ENCODE data around the gene COL1A2. TPM values are rescaled to one million over a fixed set of nuclear protein-coding genes. Genes with fewer than 3 reads are reported as not detected.

COL1A2 gene
- total RNA-seq, 1 experiment from 2014 or later, result 42.1 TPM

GRCh38 chr7:94445696-94446194, 51.0 kb downstream of the COL1A2 start:
- peaks cover 0 to 1% of the 10 kb centered on the region in 2 experiments; a peak in 1 of 4 replicates for H3K4me1 Mint-ChIP-seq
- H2BK15ac ChIP-seq (ENCODE audit: low read depth, low read length), result no peak overlapping the region
- no peaks in the 10 kb centered on the region for H4K20me1 ChIP-seq (ENCODE audit: control insufficient read depth, insufficient read depth, insufficient read length)
- H2BK20ac ChIP-seq (ENCODE audit: low read depth, low read length, poor library complexity, severe bottlenecking), result no peak overlapping the region
- H2AFZ ChIP-seq (ENCODE audit: low read length), result no peak overlapping the region
- no peaks in the 10 kb centered on the region for H3K27me3 Mint-ChIP-seq (ENCODE audit: low read depth)
- no peak overlapping the region for H3K14ac ChIP-seq (ENCODE audit: insufficient read depth, low read length)
- no peak overlapping the region for H3K23ac ChIP-seq (ENCODE audit: insufficient read length, low read depth, low read length)
- no peaks in the 10 kb centered on the region for H3K27me3 ChIP-seq (ENCODE audit: insufficient read depth, low read length)
- H3K79me2 ChIP-seq (ENCODE audit: insufficient read depth, low read length), result no peaks in the 10 kb centered on the region
- H3T11ph ChIP-seq (ENCODE audit: low read length), result no peak overlapping the region
- no peak for DNase-seq
- H3K9me3 ChIP-seq (ENCODE audit: control insufficient read depth, low read depth, low read length), result no peaks in the 10 kb centered on the region
- no peak overlapping the region for H3K27ac Mint-ChIP-seq
- H3K27ac ChIP-seq (ENCODE audit: insufficient read length, low read depth, low read length), result no peak overlapping the region
- H2BK12ac ChIP-seq (ENCODE audit: insufficient read length, low read depth, low read length), result no peak overlapping the region
- H3K4me3 Mint-ChIP-seq, result no peak overlapping the region
- H4K8ac ChIP-seq (replicated peaks; ENCODE audit: insufficient read length, low read depth, low read length), result no peak overlapping the region
- no peaks in the 10 kb centered on the region for H3K79me1 ChIP-seq (ENCODE audit: insufficient read depth, low read depth, low read length, poor library complexity, severe bottlenecking)
- TF ChIP-seq, protein P1, sequence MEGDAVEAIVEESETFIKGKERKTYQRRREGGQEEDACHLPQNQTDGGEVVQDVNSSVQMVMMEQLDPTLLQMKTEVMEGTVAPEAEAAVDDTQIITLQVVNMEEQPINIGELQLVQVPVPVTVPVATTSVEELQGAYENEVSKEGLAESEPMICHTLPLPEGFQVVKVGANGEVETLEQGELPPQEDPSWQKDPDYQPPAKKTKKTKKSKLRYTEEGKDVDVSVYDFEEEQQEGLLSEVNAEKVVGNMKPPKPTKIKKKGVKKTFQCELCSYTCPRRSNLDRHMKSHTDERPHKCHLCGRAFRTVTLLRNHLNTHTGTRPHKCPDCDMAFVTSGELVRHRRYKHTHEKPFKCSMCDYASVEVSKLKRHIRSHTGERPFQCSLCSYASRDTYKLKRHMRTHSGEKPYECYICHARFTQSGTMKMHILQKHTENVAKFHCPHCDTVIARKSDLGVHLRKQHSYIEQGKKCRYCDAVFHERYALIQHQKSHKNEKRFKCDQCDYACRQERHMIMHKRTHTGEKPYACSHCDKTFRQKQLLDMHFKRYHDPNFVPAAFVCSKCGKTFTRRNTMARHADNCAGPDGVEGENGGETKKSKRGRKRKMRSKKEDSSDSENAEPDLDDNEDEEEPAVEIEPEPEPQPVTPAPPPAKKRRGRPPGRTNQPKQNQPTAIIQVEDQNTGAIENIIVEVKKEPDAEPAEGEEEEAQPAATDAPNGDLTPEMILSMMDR (conservative IDR thresholded peaks at IDR 0.05), result no peak
- no peaks in the 10 kb centered on the region for H3K9me3 Mint-ChIP-seq
- H3K4me1 ChIP-seq (ENCODE audit: insufficient read depth, low read length), result no peaks in the 10 kb centered on the region
- no peaks in the 10 kb centered on the region for H3K23me2 ChIP-seq (ENCODE audit: insufficient read length, low read depth, low read length, poor library complexity, severe bottlenecking)
- H3K56ac ChIP-seq (ENCODE audit: insufficient read length, low read depth, low read length), result no peak overlapping the region
- H2BK120ac ChIP-seq (ENCODE audit: low read depth, low read length, poor library complexity, severe bottlenecking), result no peak overlapping the region
- H4K91ac ChIP-seq (ENCODE audit: insufficient read length, low read depth, low read length), result no peak overlapping the region
- no peak overlapping the region for H4K5ac ChIP-seq (ENCODE audit: insufficient read length, low read depth, low read length)
- H3K36me3 Mint-ChIP-seq (ENCODE audit: insufficient read depth in 1 of 3, low read depth in 3 of 3), result no peaks in the 10 kb centered on the region
- no peak overlapping the region for H3K4ac ChIP-seq (ENCODE audit: low read depth, low read length)
- no peak overlapping the region for H3K4me2 ChIP-seq (ENCODE audit: insufficient read depth, insufficient read length, low read length)
- H2AK5ac ChIP-seq (ENCODE audit: insufficient read length, low read length), result no peak overlapping the region
- H3K9ac ChIP-seq (ENCODE audit: extremely low read depth, insufficient read length, low read length), result no peak overlapping the region
- WGBS (ENCODE audit: extremely low coverage, insufficient read length, low lambda C conversion rate), result no CpG with 5 or more reads among the region's 2 CpGs
- H2BK5ac ChIP-seq (ENCODE audit: insufficient read length, low read length), result no peak overlapping the region
- no peak overlapping the region for H3K18ac ChIP-seq (ENCODE audit: insufficient read length, low read depth, low read length)

Data from H9 (cell line).